ENCODE measurements around the gene MRPL34. TPM values are rescaled to one million over a fixed set of nuclear protein-coding genes. Genes with fewer than 3 reads are reported as not detected.
A peak's percentile ranks its signal among the peaks of the same experiment; 100 is the strongest.

Gene MRPL34
- total RNA-seq, 6 experiments from 2014 or later: 63.5 to 363 (median 122) TPM

DNA sequence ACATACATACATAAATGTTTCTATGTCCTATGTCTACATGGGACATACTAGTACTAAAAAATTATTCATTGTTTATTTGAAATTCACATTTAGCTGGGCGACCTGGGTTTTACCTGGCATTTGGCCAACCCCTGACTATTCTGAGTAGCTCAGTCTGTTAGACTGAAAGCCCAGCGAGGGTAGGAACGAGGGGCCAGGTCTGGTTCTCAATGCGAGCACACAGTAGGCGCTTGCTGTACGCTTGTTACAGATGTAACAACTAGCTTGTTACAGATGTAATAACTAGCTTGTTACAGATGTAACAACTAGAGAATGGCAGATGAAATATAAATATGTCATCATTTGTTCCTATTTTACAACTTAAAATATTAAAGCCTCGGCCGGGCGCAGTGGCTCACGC, 29.9 kb downstream of the MRPL34 start:
- WGBS (ENCODE audit: insufficient coverage, low coverage, low lambda C conversion rate, missing lambda C conversion rate): 56% methylated on average over 10 of the region's 10 CpGs
- intact Hi-C loops (cut with DNase I): no loop called here
- Histone ChIP-seq H3K36me3 (no peaks in the 10 kb centered on the region), H3K27ac (no peak overlapping the region), H3K4me1 (peaks cover 0 to 18% (median 3%) of the 10 kb centered on the region in 4 donors), H3K4me3 (no peak overlapping the region), H3K27me3 (no peaks in the 10 kb centered on the region), H3K9me3 (no peaks in the 10 kb centered on the region)
- DNase-seq (no peak), ATAC-seq (no peak)
- TF ChIP-seq POLR2A (IDR thresholded peaks at IDR 0.05) (no peak), CTCF (IDR thresholded peaks at IDR 0.05) (no peak)

DNA sequence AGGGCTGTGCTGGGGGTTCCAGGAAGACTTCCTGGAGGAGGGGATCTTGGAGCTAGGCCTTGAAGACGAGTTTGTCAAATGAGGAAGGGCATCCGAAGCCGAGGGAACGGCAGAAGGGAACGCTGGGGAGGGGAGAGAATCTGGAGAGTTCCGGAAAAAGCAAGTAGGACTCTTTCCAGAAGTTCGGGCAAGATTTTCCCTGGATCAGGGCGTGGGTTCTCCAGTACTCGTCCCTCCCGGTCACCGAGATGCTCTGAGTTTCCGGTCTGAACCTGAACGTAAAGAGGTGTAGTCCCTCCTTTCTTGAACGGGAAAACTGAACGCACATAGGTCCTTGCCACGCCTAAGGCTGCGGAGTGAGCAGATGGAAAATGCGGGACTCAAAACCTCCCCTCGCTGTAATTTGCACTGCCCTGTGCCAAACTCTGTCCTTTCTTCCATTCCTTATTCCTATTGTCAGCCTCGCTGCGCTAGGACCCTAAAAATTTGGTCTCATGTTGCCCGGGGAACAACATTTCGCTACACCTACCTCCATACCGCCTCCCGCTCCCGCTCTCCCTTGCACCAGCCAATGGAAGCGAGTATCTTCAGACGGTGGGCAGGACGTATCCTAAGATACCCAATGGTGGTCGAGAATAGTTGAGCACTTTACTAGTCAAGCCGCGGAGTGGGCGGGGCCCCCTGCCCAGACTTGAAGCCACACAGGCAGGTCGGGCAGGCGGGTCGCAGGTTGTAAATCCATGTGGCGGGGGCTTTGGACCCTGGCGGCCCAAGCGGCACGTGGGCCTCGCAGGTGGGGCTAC, 31.4 kb downstream of the MRPL34 start, which contains the start of gene GTPBP3:
Gene GTPBP3 (plus strand): TSS at position 682 of the 803 bp plus-strand sequence. CDS start 59 bp downstream, at position 741.
- H3K4me3 ChIP-seq: peak within 1 kb of the TSS; percentile 63 to 73 (median 67)
- H3K27ac ChIP-seq: peak within 1 kb of the TSS; percentile 77 to 78 (median 78)
- peak; percentile 96 to 97 (median 96) for DNase-seq
- no peaks in the 10 kb centered on the region for H3K27me3 ChIP-seq
- peak; percentile 78 to 87 (median 83) for ATAC-seq
- no peaks in the 10 kb centered on the region for H3K36me3 ChIP-seq
- no peaks in the 10 kb centered on the region for H3K9me3 ChIP-seq
- WGBS (ENCODE audit: insufficient coverage, low coverage, low lambda C conversion rate, missing lambda C conversion rate): 0% methylated on average over 23 of the region's 41 CpGs
- intact Hi-C loops (cut with DNase I): no loop called here
- TF ChIP-seq CTCF (IDR thresholded peaks at IDR 0.05) (no peak), POLR2A (IDR thresholded peaks at IDR 0.05) (no peak)
- H3K4me1 ChIP-seq: peaks cover 0 to 24% (median 5%) of the 10 kb centered on the region in 4 donors

GRCh38 chr19:17337675-17338432, 32.2 kb downstream of the MRPL34 start:
- Histone ChIP-seq H3K27ac (peak overlapping the region in 2 of 3 donors; percentile 31 to 78), H3K4me1 (peaks cover 0 to 24% (median 5%) of the 10 kb centered on the region in 4 donors), H3K9me3 (no peaks in the 10 kb centered on the region), H3K4me3 (peak overlapping the region; percentile 63 to 73 (median 67)), H3K27me3 (no peaks in the 10 kb centered on the region), H3K36me3 (no peaks in the 10 kb centered on the region)
- DNase-seq (no peak), ATAC-seq (no peak)
- WGBS (ENCODE audit: insufficient coverage, low coverage, low lambda C conversion rate, missing lambda C conversion rate): no CpG with 5 or more reads among the region's 50 CpGs
- TF ChIP-seq CTCF (IDR thresholded peaks at IDR 0.05): no peak
- TF ChIP-seq POLR2A (IDR thresholded peaks at IDR 0.05): no peak
- intact Hi-C loops (cut with DNase I): no loop called here

DNA sequence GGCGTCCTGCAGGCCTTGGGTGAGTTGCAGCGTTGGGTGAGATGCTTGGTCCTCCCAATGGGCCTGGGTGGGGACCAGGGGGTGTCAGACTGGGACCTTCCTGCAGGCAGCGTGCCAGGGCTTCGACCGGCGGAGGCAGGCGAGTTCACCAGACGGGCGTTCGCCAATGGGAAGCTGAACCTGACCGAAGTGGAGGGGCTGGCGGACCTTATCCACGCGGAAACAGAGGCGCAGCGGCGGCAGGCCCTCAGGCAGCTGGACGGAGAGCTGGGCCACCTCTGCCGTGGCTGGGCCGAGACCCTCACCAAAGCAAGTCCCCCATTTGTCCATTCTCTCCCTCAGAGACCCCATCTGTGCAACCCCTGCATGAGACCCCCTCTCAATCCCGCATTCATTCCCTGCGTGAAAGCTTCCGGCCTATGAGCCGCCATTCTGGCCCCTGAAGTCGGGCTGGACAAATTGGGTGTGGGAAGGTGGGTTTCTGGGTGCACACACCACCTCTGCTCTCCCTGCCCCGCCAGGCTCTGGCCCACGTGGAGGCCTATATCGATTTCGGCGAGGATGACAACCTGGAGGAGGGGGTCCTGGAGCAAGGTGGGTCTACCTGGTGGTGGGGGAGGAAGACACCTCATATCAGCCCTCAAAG, 32.9 kb downstream of the MRPL34 start:
- intact Hi-C loops (cut with DNase I): no loop called here
- H3K4me3 ChIP-seq: no peak overlapping the region
- H3K27ac ChIP-seq: no peak overlapping the region
- no peaks in the 10 kb centered on the region for H3K27me3 ChIP-seq
- TF ChIP-seq CTCF (IDR thresholded peaks at IDR 0.05): no peak
- TF ChIP-seq POLR2A (IDR thresholded peaks at IDR 0.05): no peak
- H3K36me3 ChIP-seq: no peaks in the 10 kb centered on the region
- ATAC-seq (no peak), DNase-seq (no peak)
- peaks cover 0 to 24% (median 5%) of the 10 kb centered on the region in 4 donors for H3K4me1 ChIP-seq
- H3K9me3 ChIP-seq: no peaks in the 10 kb centered on the region
- 100% methylated on average over 5 of the region's 30 CpGs for WGBS (ENCODE audit: insufficient coverage, low coverage, low lambda C conversion rate, missing lambda C conversion rate)

Data from right lobe of liver (tissue), 6 donors.